Esophagus squamous epithelium (tissue), 4 donors: Measurements from ENCODE around the gene AREL1.

Experiments
- CTCF ChIP-seq, 6 experiments: fragments of 450-650 bp in 4 of 6; fragments of 200-600 bp in 2 of 6; sonication (generic) in 2 of 6; IDR thresholded peaks; one replicate each; pipeline ENCODE4 v1.5.1; 2016 to 2019; ENCODE audit warnings: antibody characterized with exemption in 6 of 6, mild to moderate bottlenecking in 4 of 6, moderate library complexity in 4 of 6
- POLR2A ChIP-seq, 4 donors: fragments of 450-650 bp; IDR thresholded peaks; one replicate each; pipeline ENCODE4 v1.6.1; 2017; ENCODE audit warnings: antibody characterized with exemption in 4 of 4, mild to moderate bottlenecking in 4 of 4, moderate library complexity in 3 of 4

DNA sequence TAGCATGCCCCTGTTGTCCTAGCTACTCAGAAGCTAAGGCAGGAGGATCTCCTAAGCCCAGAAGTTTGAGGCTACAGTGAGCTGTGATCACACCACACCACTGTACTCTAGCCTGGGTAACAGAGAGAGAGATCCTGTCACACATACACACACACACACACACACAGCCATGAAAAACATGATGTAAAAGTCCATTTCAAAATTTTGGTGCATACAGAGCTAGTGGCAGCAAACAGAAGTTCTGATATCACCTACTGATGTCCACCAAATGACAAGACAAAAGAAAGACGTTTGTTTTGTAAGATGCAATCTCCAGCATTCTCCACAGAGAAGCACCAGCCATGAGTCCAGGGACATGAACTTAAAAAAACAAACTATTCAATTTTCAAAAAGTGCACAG is 15.9 kb downstream of the AREL1 start:
- TF ChIP-seq CTCF (IDR thresholded peaks at IDR 0.05) = no peak
- no peak for TF ChIP-seq POLR2A (IDR thresholded peaks at IDR 0.05)
